Erythroblast (primary cell): ENCODE measurements around the gene SPOP.

Source experiments
- GATA1 ChIP-seq: IDR thresholded peaks from 2 replicates; pipeline ENCODE4 v1.6.1; 2011; ENCODE audit warnings: low read depth, mild to moderate bottlenecking, control low read depth, low read length, moderate library complexity
- POLR2A ChIP-seq: IDR thresholded peaks from 2 replicates; pipeline ENCODE4 v1.6.1; 2011; ENCODE audit warnings: mild to moderate bottlenecking, low read length

DNA sequence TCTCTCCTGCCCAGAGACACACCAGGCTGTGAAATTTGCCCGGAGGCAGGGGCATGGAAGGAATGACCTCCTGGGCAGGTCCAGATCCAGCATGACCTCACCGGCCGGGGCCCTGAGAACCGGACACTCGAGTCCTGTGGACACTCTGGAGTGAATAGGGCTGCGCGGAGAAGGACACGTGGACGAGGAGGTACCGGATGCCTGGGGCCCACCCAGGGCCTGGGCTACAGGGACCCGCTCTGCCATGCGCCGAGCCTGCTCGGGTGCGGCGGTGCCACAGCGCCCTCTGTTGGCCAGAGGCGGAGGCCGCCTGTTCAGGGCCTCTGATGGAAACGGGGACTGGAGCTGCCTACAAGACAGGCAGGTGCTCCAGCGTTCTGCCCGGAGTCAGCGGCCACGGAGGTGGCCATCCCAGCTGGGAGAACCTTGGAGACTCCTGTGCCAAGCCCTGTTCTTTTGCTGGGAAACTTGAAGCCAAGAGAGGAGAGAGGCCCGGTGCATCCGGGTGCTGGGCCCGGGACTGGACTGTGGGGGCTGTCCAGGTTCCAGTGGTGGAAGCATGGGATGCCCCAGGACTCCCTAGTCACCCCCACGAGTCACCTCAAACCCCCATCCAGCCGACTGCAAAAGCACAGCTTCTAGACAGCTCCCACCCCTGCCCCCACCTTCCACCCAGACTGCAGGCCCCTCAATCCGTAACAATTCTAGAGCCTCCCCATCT is 121.5 kb downstream of the SPOP start:
- TF ChIP-seq POLR2A (no peak), GATA1 (no peak)
